ENCODE data around the gene TMEM130. TPM values are rescaled to one million over a fixed set of nuclear protein-coding genes. Genes with fewer than 3 reads are reported as not detected.
"Not testable (repeated sequence)": the region's sequence is repeated elsewhere in the genome, so short reads cannot be mapped to it uniquely, and the experiment has no call there.

TMEM130 gene
- total RNA-seq, 2 donors from 2014 or later: 0.62 to 1.6 TPM

- intact Hi-C loops (cut with DNase I): loop anchor here in 1 of 2 donors (5.0 kb wide), 1 partner anchor 122 kb away; no protein-coding TSS in a partner anchor
- DNase-seq (ENCODE audit: low spot score): no peak
Measured at GRCh38 chr7:98879198-98879978, 9.6 kb upstream of the TMEM130 start.

GRCh38 chr7:98878365-98879197 is 8.8 kb upstream of the TMEM130 start, which contains the start of gene TRRAP:
TRRAP (plus strand) TSS chr7:98878532; CDS start chr7:98881151, 2,619 bp downstream.
- DNase-seq (ENCODE audit: low spot score): peak; percentile 91
- intact Hi-C loops (cut with DNase I): loop anchor here in 1 of 2 donors (5.0 kb wide), 1 partner anchor 121 kb away; no protein-coding TSS in a partner anchor

- no peak for DNase-seq (ENCODE audit: low spot score)
- intact Hi-C loops (cut with DNase I): loop anchor here in 1 of 2 donors (5.0 kb wide), 1 partner anchor 121 kb away; no protein-coding TSS in a partner anchor
Measured at GRCh38 chr7:98877692-98878364, 8.0 kb upstream of the TMEM130 start.

- peak; percentile 52 for DNase-seq (ENCODE audit: low spot score)
- intact Hi-C loops (cut with DNase I): loop anchor here in 1 of 2 donors (5.0 kb wide), 1 partner anchor 120 kb away; no protein-coding TSS in a partner anchor
Measured at GRCh38 chr7:98877146-98877545, 7.3 kb upstream of the TMEM130 start.

GRCh38 chr7:98875501-98875900 is 5.7 kb upstream of the TMEM130 start:
- peak; percentile 49 for DNase-seq (ENCODE audit: low spot score)
- intact Hi-C loops (cut with DNase I): loop anchor here in 1 of 2 donors (5.0 kb wide), 1 partner anchor 118 kb away; no protein-coding TSS in a partner anchor

- DNase-seq (ENCODE audit: low spot score): no peak
- intact Hi-C loops (cut with DNase I): loop anchor here in 1 of 2 donors (5.0 kb wide), 1 partner anchor 118 kb away; no protein-coding TSS in a partner anchor
Measured at GRCh38 chr7:98874942-98875341, 5.1 kb upstream of the TMEM130 start.

GRCh38 chr7:98873610-98874009 is 3.8 kb upstream of the TMEM130 start:
- intact Hi-C loops (cut with DNase I): not testable (repeated sequence)
- peak; percentile 70 for DNase-seq (ENCODE audit: low spot score)

GRCh38 chr7:98872328-98872924 is 2.6 kb upstream of the TMEM130 start:
- intact Hi-C loops (cut with DNase I): no loop called here
- DNase-seq (ENCODE audit: low spot score): no peak

- DNase-seq (ENCODE audit: low spot score): peak; percentile 74
- intact Hi-C loops (cut with DNase I): no loop called here
Measured at GRCh38 chr7:98870807-98871491, 1.1 kb upstream of the TMEM130 start.

GRCh38 chr7:98870121-98870651 is 372 bp upstream of the TMEM130 start:
- peak; percentile 90 for DNase-seq (ENCODE audit: low spot score)
- intact Hi-C loops (cut with DNase I): no loop called here

GRCh38 chr7:98869027-98869596 is 702 bp downstream of the TMEM130 start:
- DNase-seq (ENCODE audit: low spot score): peak; percentile 29
- intact Hi-C loops (cut with DNase I): loop anchor here in 1 of 2 donors (2.0 kb wide), 1 partner anchor 42 kb away; no protein-coding TSS in a partner anchor

- no peak for DNase-seq (ENCODE audit: low spot score)
- intact Hi-C loops (cut with DNase I): loop anchor here in 1 of 2 donors (2.0 kb wide), 1 partner anchor 42 kb away; no protein-coding TSS in a partner anchor
Measured at GRCh38 chr7:98868450-98868849, 1.4 kb downstream of the TMEM130 start.

GRCh38 chr7:98866765-98867164 is 3.0 kb downstream of the TMEM130 start:
- DNase-seq (ENCODE audit: low spot score): no peak
- intact Hi-C loops (cut with DNase I): no loop called here

GRCh38 chr7:98866351-98866750 is 3.5 kb downstream of the TMEM130 start:
- DNase-seq (ENCODE audit: low spot score): peak; percentile 70
- intact Hi-C loops (cut with DNase I): no loop called here

GRCh38 chr7:98864731-98865453 is 4.9 kb downstream of the TMEM130 start:
- intact Hi-C loops (cut with DNase I): no loop called here
- DNase-seq (ENCODE audit: low spot score): peak; percentile 40

- intact Hi-C loops (cut with DNase I): loop anchor here in 1 of 2 donors (1.0 kb wide), 1 partner anchor 37 kb away; no protein-coding TSS in a partner anchor
- no peak for DNase-seq (ENCODE audit: low spot score)
Measured at GRCh38 chr7:98863601-98864000, 6.2 kb downstream of the TMEM130 start.

All from posterior vena cava (tissue), 2 donors.